ENCODE measurements around the gene ADAMTS19. TPM values are rescaled to one million over a fixed set of nuclear protein-coding genes. Genes with fewer than 3 reads are reported as not detected.

The ADAMTS19 gene
- total RNA-seq, 1 donor from 2014 or later: 14.8 TPM

GRCh38 chr5:129459450-129459776, 685 bp upstream of the ADAMTS19 start:
- no peak for DNase-seq (ENCODE audit: low spot score in 2 of 2, unreplicated experiment in 2 of 2)
- H3K27me3 Mint-ChIP-seq (ENCODE audit: low read depth): peaks cover 25% of the 10 kb centered on the region
- peak overlapping the region; percentile 81 for H3K27ac Mint-ChIP-seq
- TF ChIP-seq CTCF (IDR thresholded peaks at IDR 0.05; ENCODE audit: unreplicated experiment): no peak
- peak overlapping the region; percentile 77 for H3K4me3 Mint-ChIP-seq
- no peaks in the 10 kb centered on the region for H3K36me3 Mint-ChIP-seq
- H3K9me3 Mint-ChIP-seq: peaks cover 1% of the 10 kb centered on the region
- H3K4me1 Mint-ChIP-seq: peaks cover 28% of the 10 kb centered on the region

- no peak for DNase-seq (ENCODE audit: low spot score in 2 of 2, unreplicated experiment in 2 of 2)
- no peaks in the 10 kb centered on the region for H3K9me3 Mint-ChIP-seq
- H3K36me3 Mint-ChIP-seq: no peaks in the 10 kb centered on the region
- no peak for TF ChIP-seq CTCF (IDR thresholded peaks at IDR 0.05; ENCODE audit: unreplicated experiment)
- peaks cover 25% of the 10 kb centered on the region for H3K27me3 Mint-ChIP-seq (ENCODE audit: low read depth)
- peak overlapping the region; percentile 78 for H3K27ac Mint-ChIP-seq
- peak overlapping the region; percentile 95 for H3K4me3 Mint-ChIP-seq
- peaks cover 28% of the 10 kb centered on the region for H3K4me1 Mint-ChIP-seq
These were observed 506 bp downstream of the ADAMTS19 start for GRCh38 chr5:129460672-129460935.

- Mint-ChIP-seq H3K9me3 (no peaks in the 10 kb centered on the region), H3K27ac (peak overlapping the region; percentile 78), H3K36me3 (no peaks in the 10 kb centered on the region), H3K27me3 (ENCODE audit: low read depth) (peaks cover 25% of the 10 kb centered on the region), H3K4me3 (peak overlapping the region; percentile 95), H3K4me1 (peaks cover 28% of the 10 kb centered on the region)
- peak; percentile 47 to 73 for DNase-seq (ENCODE audit: low spot score in 2 of 2, unreplicated experiment in 2 of 2)
- TF ChIP-seq CTCF (IDR thresholded peaks at IDR 0.05; ENCODE audit: unreplicated experiment): peak; percentile 45
These were observed 1.0 kb downstream of the ADAMTS19 start for GRCh38 chr5:129460936-129461710.

- no peak for DNase-seq (ENCODE audit: low spot score in 2 of 2, unreplicated experiment in 2 of 2)
- Mint-ChIP-seq H3K9me3 (no peaks in the 10 kb centered on the region), H3K27me3 (ENCODE audit: low read depth) (peaks cover 25% of the 10 kb centered on the region), H3K4me3 (peak overlapping the region; percentile 84), H3K27ac (peak overlapping the region; percentile 77), H3K4me1 (peaks cover 26% of the 10 kb centered on the region), H3K36me3 (no peaks in the 10 kb centered on the region)
- no peak for TF ChIP-seq CTCF (IDR thresholded peaks at IDR 0.05; ENCODE audit: unreplicated experiment)
These were observed 1.7 kb downstream of the ADAMTS19 start for GRCh38 chr5:129461711-129462332.

- Mint-ChIP-seq H3K9me3 (no peaks in the 10 kb centered on the region), H3K36me3 (no peaks in the 10 kb centered on the region), H3K27ac (no peak overlapping the region), H3K4me1 (peaks cover 7% of the 10 kb centered on the region), H3K27me3 (ENCODE audit: low read depth) (peaks cover 11% of the 10 kb centered on the region), H3K4me3 (no peak overlapping the region)
- DNase-seq (ENCODE audit: low spot score in 2 of 2, unreplicated experiment in 2 of 2): no peak
- TF ChIP-seq CTCF (IDR thresholded peaks at IDR 0.05; ENCODE audit: unreplicated experiment): no peak
These were observed 5.8 kb downstream of the ADAMTS19 start for GRCh38 chr5:129465776-129466344.
